NCI-H460 (cell line): Measurements from ENCODE around the gene TBX4. TPM values are rescaled to one million over a fixed set of nuclear protein-coding genes. Genes with fewer than 3 reads are reported as not detected.

Source experiments
- DNase-seq: peaks from one replicate; pipeline ENCODE4 v3.0.0-alpha.2; 2016; ENCODE audit warnings: low read depth; ENCODE audit errors: extremely low read depth
- total RNA-seq: library from RNA; depleted of rRNA; stranded (reverse); fragments of >200 nt; shearing (Covaris generic); gene quantifications from 2 replicates; pipeline ENCODE4 v1.2.3, GENCODE V29; 2014

TBX4 gene
- total RNA-seq, 1 experiment from 2014 or later = 0.07 TPM

GRCh38 chr17:61412860-61413660 is 39.2 kb upstream of the TBX4 start:
- DNase-seq = no peak

GRCh38 chr17:61413661-61414126 is 38.5 kb upstream of the TBX4 start:
- DNase-seq = no peak

- DNase-seq = no peak
Measured at GRCh38 chr17:61414141-61414935, 37.9 kb upstream of the TBX4 start.

- no peak for DNase-seq
Measured at GRCh38 chr17:61414936-61415251, 37.3 kb upstream of the TBX4 start.

GRCh38 chr17:61415374-61416210 is 36.6 kb upstream of the TBX4 start:
- no peak for DNase-seq

GRCh38 chr17:61416211-61416539 is 36.0 kb upstream of the TBX4 start:
- DNase-seq = no peak

GRCh38 chr17:61416540-61417363 is 35.5 kb upstream of the TBX4 start:
- peak; percentile 92 for DNase-seq

- no peak for DNase-seq
Measured at GRCh38 chr17:61418449-61418848, 33.8 kb upstream of the TBX4 start.

- no peak for DNase-seq
Measured at GRCh38 chr17:61419496-61420046, 32.7 kb upstream of the TBX4 start.

GRCh38 chr17:61420052-61420451 is 32.2 kb upstream of the TBX4 start:
- DNase-seq = no peak

GRCh38 chr17:61420745-61421398 is 31.4 kb upstream of the TBX4 start:
- no peak for DNase-seq

- DNase-seq = no peak
Measured at GRCh38 chr17:61421460-61421859, 30.8 kb upstream of the TBX4 start.

GRCh38 chr17:61422116-61422799 is 30.0 kb upstream of the TBX4 start:
- no peak for DNase-seq

- DNase-seq = no peak
Measured at GRCh38 chr17:61422869-61423268, 29.4 kb upstream of the TBX4 start.

GRCh38 chr17:61423967-61424649 is 28.1 kb upstream of the TBX4 start:
- DNase-seq = no peak

GRCh38 chr17:61425682-61426481 is 26.3 kb upstream of the TBX4 start:
- no peak for DNase-seq

GRCh38 chr17:61426482-61427304 is 25.5 kb upstream of the TBX4 start:
- no peak for DNase-seq
